ENCODE data around the gene HIPK2. TPM values are rescaled to one million over a fixed set of nuclear protein-coding genes. Genes with fewer than 3 reads are reported as not detected.

Gene HIPK2
- total RNA-seq, 2 donors from 2014 or later: 95.1 to 125 TPM

- no peak overlapping the region for H3K4me3 ChIP-seq (ENCODE audit: low read length)
- H3K27me3 Mint-ChIP-seq (ENCODE audit: insufficient read depth): peaks cover 2% of the 10 kb centered on the region
- H3K27me3 ChIP-seq (ENCODE audit: control insufficient read depth, insufficient read depth, low read length, poor library complexity, severe bottlenecking): no peaks in the 10 kb centered on the region
- H3K4me1 ChIP-seq (ENCODE audit: control insufficient read depth, insufficient read depth, low read length): peaks cover 23% of the 10 kb centered on the region
- peaks cover 52% of the 10 kb centered on the region for H3K4me1 Mint-ChIP-seq
- no peak overlapping the region for H3K27ac ChIP-seq (ENCODE audit: low read depth, low read length)
- H3K36me3 Mint-ChIP-seq (ENCODE audit: low read depth): peaks cover 28% of the 10 kb centered on the region
- H3K27ac Mint-ChIP-seq: no peak overlapping the region
- WGBS, 2 experiments (ENCODE audit: insufficient coverage in 1 of 2, insufficient read length in 1 of 2): 90 to 93% methylated on average over 6 to 11 of the region's 13 CpGs
- H3K4me3 Mint-ChIP-seq: no peak overlapping the region
- peaks cover 24% of the 10 kb centered on the region for H3K36me3 ChIP-seq (ENCODE audit: control insufficient read depth, insufficient read depth, low read length)
- H3K9ac ChIP-seq (ENCODE audit: extremely low read depth, low read length, poor library complexity, severe bottlenecking): no peak overlapping the region
- no peaks in the 10 kb centered on the region for H3K9me3 Mint-ChIP-seq
- no peak for TF ChIP-seq CTCF (conservative IDR thresholded peaks at IDR 0.05)
- H3K9me3 ChIP-seq (ENCODE audit: control insufficient read depth, low read length): no peaks in the 10 kb centered on the region
- DNase-seq: peak; percentile 57
Observed at GRCh38 chr7:139562961-139563565, 214.7 kb downstream of the HIPK2 start.

- Mint-ChIP-seq H3K4me3 (no peak overlapping the region), H3K27ac (no peak overlapping the region), H3K36me3 (ENCODE audit: low read depth) (peaks cover 23% of the 10 kb centered on the region), H3K9me3 (no peaks in the 10 kb centered on the region), H3K4me1 (peaks cover 47% of the 10 kb centered on the region), H3K27me3 (ENCODE audit: insufficient read depth) (peaks cover 2% of the 10 kb centered on the region)
- Histone ChIP-seq H3K27me3 (ENCODE audit: control insufficient read depth, insufficient read depth, low read length, poor library complexity, severe bottlenecking) (no peaks in the 10 kb centered on the region), H3K4me1 (ENCODE audit: control insufficient read depth, insufficient read depth, low read length) (peaks cover 20% of the 10 kb centered on the region), H3K9me3 (ENCODE audit: control insufficient read depth, low read length) (no peaks in the 10 kb centered on the region), H3K9ac (ENCODE audit: extremely low read depth, low read length, poor library complexity, severe bottlenecking) (no peak overlapping the region), H3K36me3 (ENCODE audit: control insufficient read depth, insufficient read depth, low read length) (peaks cover 19% of the 10 kb centered on the region), H3K27ac (ENCODE audit: low read depth, low read length) (no peak overlapping the region), H3K4me3 (ENCODE audit: low read length) (no peak overlapping the region)
- DNase-seq: no peak
- no peak for TF ChIP-seq CTCF (conservative IDR thresholded peaks at IDR 0.05)
- WGBS, 2 experiments (ENCODE audit: insufficient coverage in 1 of 2, insufficient read length in 1 of 2): 93 to 97% methylated on average over 11 to 12 of the region's 12 CpGs
Observed at GRCh38 chr7:139562491-139562890, 215.3 kb downstream of the HIPK2 start.

DNA sequence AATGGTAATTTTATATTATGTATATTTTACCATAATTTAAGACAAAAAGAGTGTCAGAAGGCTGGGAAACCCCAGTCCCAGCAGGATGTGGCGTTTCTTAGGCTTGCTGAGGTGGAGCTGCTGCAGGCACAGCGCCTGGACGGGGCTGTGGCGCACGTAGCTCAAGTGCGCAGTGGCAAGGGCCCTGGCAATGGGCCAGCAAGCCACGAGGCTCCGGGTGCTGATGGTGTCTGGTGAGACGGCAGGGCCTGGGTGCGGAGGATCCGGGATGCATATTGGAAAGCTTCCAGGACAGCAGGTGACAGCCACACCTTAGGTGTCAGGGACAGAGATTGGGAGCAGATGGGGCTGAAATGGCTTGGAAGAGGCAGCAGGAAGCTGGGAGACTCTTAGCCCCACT lies 217.1 kb downstream of the HIPK2 start:
- 94 to 100% methylated on average over 5 to 11 of the region's 11 CpGs for WGBS, 2 experiments (ENCODE audit: insufficient coverage in 1 of 2, insufficient read length in 1 of 2)
- Histone ChIP-seq H3K9me3 (ENCODE audit: control insufficient read depth, low read length) (no peaks in the 10 kb centered on the region), H3K27me3 (ENCODE audit: control insufficient read depth, insufficient read depth, low read length, poor library complexity, severe bottlenecking) (no peaks in the 10 kb centered on the region), H3K36me3 (ENCODE audit: control insufficient read depth, insufficient read depth, low read length) (peaks cover 15% of the 10 kb centered on the region), H3K4me3 (ENCODE audit: low read length) (no peak overlapping the region), H3K9ac (ENCODE audit: extremely low read depth, low read length, poor library complexity, severe bottlenecking) (no peak overlapping the region), H3K4me1 (ENCODE audit: control insufficient read depth, insufficient read depth, low read length) (peaks cover 13% of the 10 kb centered on the region), H3K27ac (ENCODE audit: low read depth, low read length) (no peak overlapping the region)
- no peaks in the 10 kb centered on the region for H3K9me3 Mint-ChIP-seq
- no peak overlapping the region for H3K4me3 Mint-ChIP-seq
- peaks cover 2% of the 10 kb centered on the region for H3K27me3 Mint-ChIP-seq (ENCODE audit: insufficient read depth)
- H3K27ac Mint-ChIP-seq: no peak overlapping the region
- H3K36me3 Mint-ChIP-seq (ENCODE audit: low read depth): peaks cover 20% of the 10 kb centered on the region
- peaks cover 32% of the 10 kb centered on the region for H3K4me1 Mint-ChIP-seq
- DNase-seq: no peak
- TF ChIP-seq CTCF (conservative IDR thresholded peaks at IDR 0.05): no peak
